OCI-LY7 (cell line): ENCODE results near the gene MYL12A. TPM values are rescaled to one million over a fixed set of nuclear protein-coding genes. Genes with fewer than 3 reads are reported as not detected.

Experiments
- BruUV-seq: library from RNA; stranded (reverse); fragments of 400-500 nt; replicated peaks from 2 replicates; lab custom pipeline; 2021; lab: Mats Ljungman, UMichigan
- CTCF ChIA-PET: fragments of 300-600 bp; sonication (Branson Sonifier 250); formaldehyde crosslinking; loops from one replicate; lab custom pipeline; 2022; ENCODE audit warnings: antibody characterized with exemption; ENCODE audit not compliant: unreplicated experiment; lab: Charles Lee
- POLR2A ChIA-PET: fragments of 300-600 bp; sonication (Branson Sonifier 250); formaldehyde crosslinking; loops from one replicate; lab custom pipeline; 2022; ENCODE audit warnings: antibody characterized with exemption; lab: Charles Lee
- DNase-seq: peaks from one replicate; pipeline ENCODE4 v3.0.0-alpha.2; 2015; ENCODE audit warnings: low spot score
- H2AFZ ChIP-seq: fragments of 200-600 bp; sonication (generic), shearing (Covaris generic); 2 replicates; pipeline ENCODE4 v1.6.1; 2014; ENCODE audit warnings: mild to moderate bottlenecking, antibody characterized with exemption, low read length, moderate library complexity
- H3K27ac ChIP-seq: fragments of 200-600 bp; sonication (generic); 2 replicates; pipeline ENCODE4 v1.5.1; 2014; ENCODE audit warnings: mixed run types, low read depth, mild to moderate bottlenecking, moderate library complexity, low read length, inconsistent platforms; ENCODE audit not compliant: poor library complexity, severe bottlenecking
- H3K36me3 ChIP-seq: fragments of 200-600 bp; sonication (generic); 2 replicates; pipeline ENCODE4 v1.6.1; 2014; ENCODE audit warnings: mild to moderate bottlenecking, antibody characterized with exemption, low read length, moderate library complexity, mixed read lengths; ENCODE audit not compliant: insufficient read depth
- H3K4me1 ChIP-seq: fragments of 200-600 bp; sonication (generic); 2 replicates; pipeline ENCODE4 v1.5.1; 2014; ENCODE audit warnings: mild to moderate bottlenecking, low read length; ENCODE audit not compliant: insufficient read depth, poor library complexity, severe bottlenecking
- H3K4me2 ChIP-seq: fragments of 200-600 bp; sonication (generic); 2 replicates; pipeline ENCODE4 v1.6.1; 2014; ENCODE audit warnings: mild to moderate bottlenecking, low read length
- H3K4me3 ChIP-seq: fragments of 200-600 bp; sonication (generic); 2 replicates; pipeline ENCODE4 v1.5.1; 2014; ENCODE audit warnings: mild to moderate bottlenecking, low read depth, low read length; ENCODE audit not compliant: poor library complexity, severe bottlenecking
- H3K79me2 ChIP-seq: fragments of 200-600 bp; sonication (generic); 2 replicates; pipeline ENCODE4 v1.6.1; 2016; ENCODE audit warnings: low read depth, mild to moderate bottlenecking, low read length, moderate library complexity, mixed read lengths; ENCODE audit not compliant: insufficient read depth
- H3K9me2 ChIP-seq: fragments of 200-600 bp; sonication (generic); 2 replicates; pipeline ENCODE4 v1.6.1; 2016; ENCODE audit warnings: mild to moderate bottlenecking, low read length, mixed read lengths; ENCODE audit not compliant: insufficient read depth
- H3K9me3 ChIP-seq: fragments of 200-600 bp; sonication (generic); 2 replicates; pipeline ENCODE4 v1.6.1; 2014; ENCODE audit warnings: mild to moderate bottlenecking, mixed run types, low read length, mixed read lengths
- H4K20me1 ChIP-seq: fragments of 200-600 bp; sonication (generic); 2 replicates; pipeline ENCODE4 v1.6.1; 2014; ENCODE audit warnings: mild to moderate bottlenecking, antibody characterized with exemption, low read length, moderate library complexity, mixed read lengths; ENCODE audit not compliant: insufficient read depth
- EZH2phosphoT487 ChIP-seq: fragments of 200-600 bp; sonication (generic); IDR thresholded peaks from 2 replicates; pipeline ENCODE4 v1.6.1; 2018; ENCODE audit warnings: low read depth, borderline replicate concordance, mild to moderate bottlenecking, mixed run types, antibody characterized with exemption, low read length, moderate library complexity, mixed read lengths
- intact Hi-C: fragments of 100-400 bp; cut with micrococcal nuclease; formaldehyde crosslinking; loops from one replicate; pipeline ENCODE4 v1.10.0; 2022; ENCODE audit not compliant: unreplicated experiment
- total RNA-seq, 2 experiments: library from RNA; depleted of rRNA in 1 of 2; stranded (reverse); fragments of >200 nt in 1 of 2; shearing (Covaris generic) in 1 of 2; gene quantifications; 2 replicates each; pipeline ENCODE4 v1.2.3, GENCODE V29; 2014 to 2022
- TF ChIP-seq, protein P1 (sequence below): fragments of 200-600 bp; sonication (generic); conservative IDR thresholded peaks from 2 replicates; pipeline ENCODE4 v1.5.1; 2014; ENCODE audit warnings: mild to moderate bottlenecking, antibody characterized with exemption, low read length, moderate library complexity, mixed read lengths

MYL12A gene
- total RNA-seq, 2 experiments from 2014 or later, result 301 to 423 TPM

GRCh38 chr18:3281456-3282400 lies 34.1 kb downstream of the MYL12A start:
- Histone ChIP-seq H3K4me3 (no peak overlapping the region), H3K36me3 (peaks cover 21% of the 10 kb centered on the region), H3K9me2 (no peaks in the 10 kb centered on the region), H3K27ac (peak overlapping the region; percentile 99), H3K4me2 (peak overlapping the region; percentile 82), H2AFZ (no peak overlapping the region), H3K4me1 (peaks cover 54% of the 10 kb centered on the region), H4K20me1 (no peaks in the 10 kb centered on the region), H3K79me2 (peaks cover 15% of the 10 kb centered on the region; the same call in 1 of the 2 replicates), H3K9me3 (no peaks in the 10 kb centered on the region; the same call in 1 of the 2 replicates)
- BruUV-seq, result no TSS peak
- TF ChIP-seq EZH2phosphoT487, result no peak
- TF ChIP-seq, protein P1, sequence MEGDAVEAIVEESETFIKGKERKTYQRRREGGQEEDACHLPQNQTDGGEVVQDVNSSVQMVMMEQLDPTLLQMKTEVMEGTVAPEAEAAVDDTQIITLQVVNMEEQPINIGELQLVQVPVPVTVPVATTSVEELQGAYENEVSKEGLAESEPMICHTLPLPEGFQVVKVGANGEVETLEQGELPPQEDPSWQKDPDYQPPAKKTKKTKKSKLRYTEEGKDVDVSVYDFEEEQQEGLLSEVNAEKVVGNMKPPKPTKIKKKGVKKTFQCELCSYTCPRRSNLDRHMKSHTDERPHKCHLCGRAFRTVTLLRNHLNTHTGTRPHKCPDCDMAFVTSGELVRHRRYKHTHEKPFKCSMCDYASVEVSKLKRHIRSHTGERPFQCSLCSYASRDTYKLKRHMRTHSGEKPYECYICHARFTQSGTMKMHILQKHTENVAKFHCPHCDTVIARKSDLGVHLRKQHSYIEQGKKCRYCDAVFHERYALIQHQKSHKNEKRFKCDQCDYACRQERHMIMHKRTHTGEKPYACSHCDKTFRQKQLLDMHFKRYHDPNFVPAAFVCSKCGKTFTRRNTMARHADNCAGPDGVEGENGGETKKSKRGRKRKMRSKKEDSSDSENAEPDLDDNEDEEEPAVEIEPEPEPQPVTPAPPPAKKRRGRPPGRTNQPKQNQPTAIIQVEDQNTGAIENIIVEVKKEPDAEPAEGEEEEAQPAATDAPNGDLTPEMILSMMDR, result peak; percentile 91
- CTCF ChIA-PET, result interaction anchor here (0.7 to 2.9 kb wide), 3 partner anchors 15 to 428 kb away, joined by 4 to 10 read pairs (median 10); no protein-coding TSS in a partner anchor
- intact Hi-C loops, result loop anchor here (1.0 to 5.0 kb wide), 8 partner anchors 121 to 716 kb away; no protein-coding TSS in a partner anchor
- DNase-seq, result peak; percentile 91
- POLR2A ChIA-PET, result interaction anchor here (0.7 to 1.9 kb wide), 7 partner anchors 173 to 385 kb away, joined by 3 to 7 read pairs (median 4); no protein-coding TSS in a partner anchor

DNA sequence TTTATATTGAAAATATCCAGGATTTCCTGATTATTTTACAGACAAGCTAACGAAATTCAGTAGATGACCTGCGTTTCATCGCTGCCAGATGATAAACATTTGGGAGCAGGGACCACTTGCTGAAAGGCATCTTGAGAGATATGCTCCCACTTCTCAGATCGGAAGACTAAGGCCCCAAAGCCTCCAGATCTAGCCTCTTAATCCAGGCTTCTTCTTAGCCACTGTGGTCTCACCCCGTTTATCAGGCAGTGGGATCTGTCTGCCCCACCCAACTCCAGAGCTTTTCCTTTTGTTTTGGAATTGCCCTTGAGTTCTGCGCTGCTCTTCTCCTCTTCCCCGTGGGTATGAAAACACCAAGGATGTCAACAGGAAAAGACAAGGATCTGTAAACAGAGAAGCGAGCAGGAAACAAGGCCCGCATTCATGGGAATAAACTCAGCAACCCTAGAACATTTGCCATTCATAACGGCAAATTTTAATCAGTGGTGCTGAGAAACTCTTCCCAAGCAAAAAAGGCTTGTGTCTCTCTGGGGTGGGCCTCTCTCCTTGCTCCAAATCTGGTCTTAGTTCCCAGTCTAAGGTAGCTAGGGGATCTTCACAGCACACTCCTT lies 35.8 kb downstream of the MYL12A start:
- no peak overlapping the region for H3K4me3 ChIP-seq
- no peak overlapping the region for H3K27ac ChIP-seq
- H3K4me2 ChIP-seq, result no peak overlapping the region
- no TSS peak for BruUV-seq
- intact Hi-C loops, result loop anchor here (5.0 kb wide), 3 partner anchors 119 to 714 kb away; no protein-coding TSS in a partner anchor
- TF ChIP-seq EZH2phosphoT487, result no peak
- TF ChIP-seq, protein P1, result no peak
- H3K9me2 ChIP-seq, result no peaks in the 10 kb centered on the region
- peaks cover 37% of the 10 kb centered on the region for H3K4me1 ChIP-seq
- POLR2A ChIA-PET, result interaction anchor here (0.6 to 1.2 kb wide), 3 partner anchors 310 to 383 kb away, joined by 3 to 6 read pairs (median 4); no protein-coding TSS in a partner anchor
- CTCF ChIA-PET, result interaction anchor here (0.6 to 2.9 kb wide), 3 partner anchors 14 to 383 kb away, joined by 3 to 10 read pairs (median 10); no protein-coding TSS in a partner anchor
- H3K79me2 ChIP-seq, result no peaks in the 10 kb centered on the region; the same call in 1 of the 2 replicates
- no peaks in the 10 kb centered on the region; the same call in 1 of the 2 replicates for H3K9me3 ChIP-seq
- no peak overlapping the region for H2AFZ ChIP-seq
- DNase-seq, result no peak
- no peaks in the 10 kb centered on the region for H4K20me1 ChIP-seq
- peaks cover 5% of the 10 kb centered on the region; the same call in 1 of the 2 replicates for H3K36me3 ChIP-seq
